ENCODE results near the gene AANAT. TPM values are rescaled to one million over a fixed set of nuclear protein-coding genes. Genes with fewer than 3 reads are reported as not detected.

AANAT gene
- total RNA-seq, 1 experiment from 2014 or later, result not detected

DNA sequence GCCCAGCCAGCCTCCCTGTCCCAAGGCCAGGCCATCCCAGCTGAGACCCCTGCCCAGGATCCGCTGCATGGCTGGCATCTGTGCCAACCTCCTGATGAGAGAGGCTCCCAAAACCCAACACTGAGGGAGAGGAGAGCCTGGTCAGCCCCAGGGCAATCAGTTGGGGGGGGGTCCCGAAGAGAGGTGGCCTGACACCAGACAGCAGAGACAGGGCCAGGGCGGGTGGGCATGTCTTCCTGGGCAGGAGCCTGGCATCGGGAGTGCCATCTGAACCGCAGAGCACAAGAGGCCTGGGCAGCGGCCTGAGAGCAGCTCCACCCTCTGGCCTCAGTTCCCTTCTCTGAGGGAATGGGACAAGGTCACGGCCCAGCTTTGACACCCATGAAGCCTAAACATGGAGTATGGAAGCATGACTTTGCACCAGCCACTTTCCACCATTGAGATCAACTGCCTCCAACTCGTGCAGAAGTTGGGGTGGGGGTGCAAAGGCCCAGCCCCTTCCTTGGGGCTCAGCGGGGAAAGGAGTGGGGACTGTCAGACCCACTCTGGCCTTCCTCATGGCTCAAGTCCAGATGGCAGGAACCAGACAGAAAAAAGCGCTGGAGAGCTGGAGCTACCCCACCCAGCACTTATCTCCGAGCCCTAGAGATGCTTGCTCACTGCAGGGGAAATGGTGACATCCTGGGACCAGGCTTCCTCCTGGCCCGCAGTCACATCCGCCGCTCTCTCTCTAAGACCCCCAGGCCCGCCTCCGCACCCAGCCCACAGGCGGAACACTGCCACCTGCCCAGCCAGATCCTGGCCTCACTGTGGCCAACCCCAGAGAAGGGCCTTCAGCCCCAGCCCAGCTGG is 24.1 kb downstream of the AANAT start:
- Histone ChIP-seq H3K79me2 (ENCODE audit: insufficient read depth, low read length) (peaks cover 11% of the 10 kb centered on the region), H3K4me2 (ENCODE audit: low read length) (no peak overlapping the region), H2AFZ (ENCODE audit: low read depth, low read length, poor library complexity, severe bottlenecking) (no peak overlapping the region), H3K27ac (ENCODE audit: low read depth, low read length) (no peak overlapping the region), H3K4me1 (ENCODE audit: control insufficient read depth in 1 of 2, insufficient read depth in 2 of 2, low read length in 2 of 2) (peaks cover 4 to 44% of the 10 kb centered on the region in 2 experiments; a peak in 3 of 4 replicates), H3K9me3 (ENCODE audit: control insufficient read depth in 1 of 2, insufficient read depth in 1 of 2, low read depth in 1 of 2, low read length in 2 of 2) (no peaks in the 10 kb centered on the region), H3K36me3 (ENCODE audit: control insufficient read depth in 1 of 2, insufficient read depth in 2 of 2, low read length in 2 of 2) (peaks cover 3 to 5% of the 10 kb centered on the region in 2 experiments; a peak in 1 of 4 replicates), H3K9ac (ENCODE audit: low read length) (no peak overlapping the region), H4K20me1 (ENCODE audit: insufficient read depth) (no peaks in the 10 kb centered on the region), H3K4me3 (replicated peaks in 1 of 2; ENCODE audit: low read depth in 1 of 2, low read length in 2 of 2) (no peak overlapping the region), H3K9me2 (ENCODE audit: insufficient read depth) (no peaks in the 10 kb centered on the region), H3K27me3 (ENCODE audit: insufficient read depth, low read length) (no peaks in the 10 kb centered on the region)
- intact Hi-C loops (cut with micrococcal nuclease), result no loop called here
- DNase-seq (ENCODE audit: low read depth, low spot score) (no peak), ATAC-seq (no peak)
- POLR2A ChIA-PET, result interaction anchor here (2.0 kb wide), 1 partner anchor 9 kb away, joined by 7 read pairs; the partner anchor contains the start of gene RHBDF2
- no TSS peak for BruUV-seq (replicated peaks)
- no peak for TF ChIP-seq ZFX (IDR thresholded peaks at IDR 0.05)
- TF ChIP-seq EGR1 (IDR thresholded peaks at IDR 0.05; ENCODE audit: low read depth), result no peak
- no peak for TF ChIP-seq POLR2A (IDR thresholded peaks at IDR 0.05; ENCODE audit: borderline replicate concordance, extremely low read depth, insufficient read depth, insufficient read length)
- no peak for TF ChIP-seq RAD21 (IDR thresholded peaks at IDR 0.05; ENCODE audit: low read depth)
- no peak for TF ChIP-seq FOSL1 (IDR thresholded peaks at IDR 0.05; ENCODE audit: low read depth)
- no peak for TF ChIP-seq EZH2phosphoT487 (IDR thresholded peaks at IDR 0.05; ENCODE audit: borderline replicate concordance)
- TF ChIP-seq SIN3A (IDR thresholded peaks at IDR 0.05; ENCODE audit: low read depth), result no peak
- TF ChIP-seq, protein P1, sequence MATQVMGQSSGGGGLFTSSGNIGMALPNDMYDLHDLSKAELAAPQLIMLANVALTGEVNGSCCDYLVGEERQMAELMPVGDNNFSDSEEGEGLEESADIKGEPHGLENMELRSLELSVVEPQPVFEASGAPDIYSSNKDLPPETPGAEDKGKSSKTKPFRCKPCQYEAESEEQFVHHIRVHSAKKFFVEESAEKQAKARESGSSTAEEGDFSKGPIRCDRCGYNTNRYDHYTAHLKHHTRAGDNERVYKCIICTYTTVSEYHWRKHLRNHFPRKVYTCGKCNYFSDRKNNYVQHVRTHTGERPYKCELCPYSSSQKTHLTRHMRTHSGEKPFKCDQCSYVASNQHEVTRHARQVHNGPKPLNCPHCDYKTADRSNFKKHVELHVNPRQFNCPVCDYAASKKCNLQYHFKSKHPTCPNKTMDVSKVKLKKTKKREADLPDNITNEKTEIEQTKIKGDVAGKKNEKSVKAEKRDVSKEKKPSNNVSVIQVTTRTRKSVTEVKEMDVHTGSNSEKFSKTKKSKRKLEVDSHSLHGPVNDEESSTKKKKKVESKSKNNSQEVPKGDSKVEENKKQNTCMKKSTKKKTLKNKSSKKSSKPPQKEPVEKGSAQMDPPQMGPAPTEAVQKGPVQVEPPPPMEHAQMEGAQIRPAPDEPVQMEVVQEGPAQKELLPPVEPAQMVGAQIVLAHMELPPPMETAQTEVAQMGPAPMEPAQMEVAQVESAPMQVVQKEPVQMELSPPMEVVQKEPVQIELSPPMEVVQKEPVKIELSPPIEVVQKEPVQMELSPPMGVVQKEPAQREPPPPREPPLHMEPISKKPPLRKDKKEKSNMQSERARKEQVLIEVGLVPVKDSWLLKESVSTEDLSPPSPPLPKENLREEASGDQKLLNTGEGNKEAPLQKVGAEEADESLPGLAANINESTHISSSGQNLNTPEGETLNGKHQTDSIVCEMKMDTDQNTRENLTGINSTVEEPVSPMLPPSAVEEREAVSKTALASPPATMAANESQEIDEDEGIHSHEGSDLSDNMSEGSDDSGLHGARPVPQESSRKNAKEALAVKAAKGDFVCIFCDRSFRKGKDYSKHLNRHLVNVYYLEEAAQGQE (IDR thresholded peaks at IDR 0.05; ENCODE audit: low read depth), result no peak
- TF ChIP-seq, protein P2, sequence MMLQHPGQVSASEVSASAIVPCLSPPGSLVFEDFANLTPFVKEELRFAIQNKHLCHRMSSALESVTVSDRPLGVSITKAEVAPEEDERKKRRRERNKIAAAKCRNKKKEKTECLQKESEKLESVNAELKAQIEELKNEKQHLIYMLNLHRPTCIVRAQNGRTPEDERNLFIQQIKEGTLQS (IDR thresholded peaks at IDR 0.05), result no peak
- TF ChIP-seq YY1 (IDR thresholded peaks at IDR 0.05; ENCODE audit: extremely low read depth, insufficient replicate concordance, low read depth, low read length), result no peak
- no peak for TF ChIP-seq JUND (IDR thresholded peaks at IDR 0.05)
- no peak for TF ChIP-seq ELF1 (IDR thresholded peaks at IDR 0.05; ENCODE audit: borderline replicate concordance, low read depth)
- TF ChIP-seq POLR2AphosphoS5 (IDR thresholded peaks at IDR 0.05; ENCODE audit: low read depth, low read length), result no peak
- TF ChIP-seq SP1 (IDR thresholded peaks at IDR 0.05; ENCODE audit: low read depth), result no peak
- TF ChIP-seq, protein P3, sequence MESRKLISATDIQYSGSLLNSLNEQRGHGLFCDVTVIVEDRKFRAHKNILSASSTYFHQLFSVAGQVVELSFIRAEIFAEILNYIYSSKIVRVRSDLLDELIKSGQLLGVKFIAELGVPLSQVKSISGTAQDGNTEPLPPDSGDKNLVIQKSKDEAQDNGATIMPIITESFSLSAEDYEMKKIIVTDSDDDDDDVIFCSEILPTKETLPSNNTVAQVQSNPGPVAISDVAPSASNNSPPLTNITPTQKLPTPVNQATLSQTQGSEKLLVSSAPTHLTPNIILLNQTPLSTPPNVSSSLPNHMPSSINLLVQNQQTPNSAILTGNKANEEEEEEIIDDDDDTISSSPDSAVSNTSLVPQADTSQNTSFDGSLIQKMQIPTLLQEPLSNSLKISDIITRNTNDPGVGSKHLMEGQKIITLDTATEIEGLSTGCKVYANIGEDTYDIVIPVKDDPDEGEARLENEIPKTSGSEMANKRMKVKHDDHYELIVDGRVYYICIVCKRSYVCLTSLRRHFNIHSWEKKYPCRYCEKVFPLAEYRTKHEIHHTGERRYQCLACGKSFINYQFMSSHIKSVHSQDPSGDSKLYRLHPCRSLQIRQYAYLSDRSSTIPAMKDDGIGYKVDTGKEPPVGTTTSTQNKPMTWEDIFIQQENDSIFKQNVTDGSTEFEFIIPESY (IDR thresholded peaks at IDR 0.05; ENCODE audit: extremely low read depth, insufficient replicate concordance, low read length), result no peak
- TF ChIP-seq CEBPB (IDR thresholded peaks at IDR 0.05; ENCODE audit: low read depth), result no peak
- CTCF ChIA-PET, result interaction anchor here (1.7 kb wide), 1 partner anchor 32 kb away, joined by 4 read pairs; no protein-coding TSS in a partner anchor
- RAD21 ChIA-PET (ENCODE audit: low non-redundant PET in 1 of 2, low total read pairs in 2 of 2, uncharacterized antibody in 2 of 2, unreplicated experiment in 2 of 2), result interaction anchor here in 1 of 2 experiments (0.5 kb wide), 1 partner anchor 359 kb away, joined by 10 read pairs; no protein-coding TSS in a partner anchor
